ENCODE results near the gene TUFT1.

GRCh38 chr1:151492120-151492519 lies 48.0 kb upstream of the TUFT1 start:
- TF ChIP-seq REST (tag by site-specific recombination; IDR thresholded peaks at IDR 0.05) (no peak), PATZ1 (tag by site-specific recombination; IDR thresholded peaks at IDR 0.05) (no peak), PBX3 (CRISPR knock-in tag; IDR thresholded peaks at IDR 0.05) (no peak), CTCF (tag by site-specific recombination; IDR thresholded peaks at IDR 0.05) (no peak), ZNF324 (tag by site-specific recombination; IDR thresholded peaks at IDR 0.05) (no peak)
